ENCODE data around the gene ABCA1.
"Not testable (repeated sequence)": the region's sequence is repeated elsewhere in the genome, so short reads cannot be mapped to it uniquely, and the experiment has no call there.

Gene ABCA1

DNA sequence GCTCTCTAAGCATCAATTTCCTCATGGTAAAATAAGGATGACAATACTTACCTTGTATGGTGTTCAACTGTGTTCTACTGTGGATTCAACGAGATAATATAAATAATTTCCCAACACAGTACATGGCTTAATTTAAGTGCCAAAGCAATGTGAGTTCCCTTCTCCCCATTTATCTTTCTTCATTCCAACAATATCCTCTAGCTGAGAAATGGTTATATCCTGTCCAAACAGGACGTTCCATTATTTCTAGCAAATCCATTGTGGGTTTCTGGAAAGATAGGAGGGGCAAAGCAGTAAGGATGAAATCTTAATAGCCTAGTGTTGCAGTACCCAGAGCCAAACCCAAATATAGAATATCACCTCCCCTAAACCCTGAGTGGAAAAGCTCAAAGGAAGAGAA is 22.0 kb downstream of the ABCA1 start:
- no peak overlapping the region for H3K27ac ChIP-seq (ENCODE audit: insufficient read depth, low read length, poor library complexity, severe bottlenecking)
- no peaks in the 10 kb centered on the region for H3K36me3 ChIP-seq (ENCODE audit: control insufficient read depth, insufficient read depth, low read length)
- H3K4me3 ChIP-seq (ENCODE audit: insufficient read depth, low read depth, low read length, poor library complexity, severe bottlenecking), result no peak overlapping the region
- no peaks in the 10 kb centered on the region for H3K4me1 ChIP-seq (ENCODE audit: control insufficient read depth, insufficient read depth, low read length, poor library complexity, severe bottlenecking)
- H3K9me3 ChIP-seq (ENCODE audit: control insufficient read depth, low read length), result no peaks in the 10 kb centered on the region
- no peaks in the 10 kb centered on the region for H3K27me3 ChIP-seq (replicated peaks; ENCODE audit: control insufficient read depth, insufficient read depth, low read length, poor library complexity, severe bottlenecking)
- no peak for DNase-seq

DNA sequence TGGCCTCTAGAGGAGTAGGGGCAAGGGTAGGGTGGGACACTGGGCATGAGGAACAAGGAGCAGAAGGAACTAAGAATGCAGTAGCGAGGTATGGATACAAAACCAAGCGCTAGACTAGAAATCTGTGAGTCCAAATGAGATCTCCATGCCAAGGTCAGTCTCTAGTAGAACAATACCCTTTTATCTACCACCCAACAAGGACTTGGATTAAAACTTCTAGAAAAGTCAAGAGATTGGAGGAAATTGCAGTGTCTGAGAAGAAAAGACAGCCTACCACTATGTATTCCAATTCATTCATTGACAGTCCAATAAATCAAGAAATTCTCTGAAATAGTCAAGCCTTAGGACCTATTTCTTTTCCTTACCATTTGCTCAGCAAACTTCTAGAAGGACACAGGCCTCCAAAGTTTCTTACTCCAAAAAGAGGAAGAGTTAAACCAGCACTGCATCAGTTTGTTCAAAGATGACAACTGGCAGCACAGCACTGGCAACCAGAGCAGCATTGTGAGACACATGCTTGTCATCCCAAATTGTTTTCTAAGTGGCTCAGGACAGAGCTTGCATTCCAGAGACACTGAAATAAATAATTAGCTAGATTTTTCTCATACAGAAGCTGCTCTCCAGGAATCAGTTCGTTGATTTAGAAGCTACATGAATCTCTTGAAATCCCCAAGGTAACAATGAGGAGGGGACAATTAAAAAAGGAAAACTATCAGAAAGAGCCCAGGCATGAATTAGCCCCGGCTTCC is 22.6 kb downstream of the ABCA1 start:
- H3K27me3 ChIP-seq (replicated peaks; ENCODE audit: control insufficient read depth, insufficient read depth, low read length, poor library complexity, severe bottlenecking), result no peaks in the 10 kb centered on the region
- no peak overlapping the region for H3K4me3 ChIP-seq (ENCODE audit: insufficient read depth, low read depth, low read length, poor library complexity, severe bottlenecking)
- H3K36me3 ChIP-seq (ENCODE audit: control insufficient read depth, insufficient read depth, low read length), result no peaks in the 10 kb centered on the region
- DNase-seq, result no peak
- no peaks in the 10 kb centered on the region for H3K9me3 ChIP-seq (ENCODE audit: control insufficient read depth, low read length)
- no peak overlapping the region for H3K27ac ChIP-seq (ENCODE audit: insufficient read depth, low read length, poor library complexity, severe bottlenecking)
- no peaks in the 10 kb centered on the region for H3K4me1 ChIP-seq (ENCODE audit: control insufficient read depth, insufficient read depth, low read length, poor library complexity, severe bottlenecking)

DNA sequence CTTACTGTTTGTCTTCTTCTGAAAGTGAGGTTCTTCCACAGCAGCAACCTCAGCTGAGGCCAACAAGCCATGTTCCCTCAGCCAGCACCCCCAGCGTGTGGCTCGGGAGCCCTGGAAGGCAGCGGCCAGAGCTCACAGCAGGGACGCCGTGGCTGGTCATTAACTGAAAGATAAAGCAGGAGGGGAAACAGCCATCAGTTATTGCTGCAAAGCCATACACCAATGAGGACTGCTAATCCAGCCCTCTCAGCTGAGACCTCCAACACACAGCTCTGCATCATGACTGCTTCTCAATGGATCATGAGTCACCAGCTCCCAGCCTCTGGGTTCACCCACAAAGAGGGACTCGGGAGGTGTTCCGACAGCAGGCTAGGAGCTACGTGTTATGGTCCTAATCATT is 24.3 kb downstream of the ABCA1 start:
- Histone ChIP-seq H3K4me1 (ENCODE audit: control insufficient read depth, insufficient read depth, low read length, poor library complexity, severe bottlenecking) (no peaks in the 10 kb centered on the region), H3K9me3 (ENCODE audit: control insufficient read depth, low read length) (no peaks in the 10 kb centered on the region), H3K27me3 (replicated peaks; ENCODE audit: control insufficient read depth, insufficient read depth, low read length, poor library complexity, severe bottlenecking) (no peaks in the 10 kb centered on the region), H3K36me3 (ENCODE audit: control insufficient read depth, insufficient read depth, low read length) (no peaks in the 10 kb centered on the region), H3K27ac (ENCODE audit: insufficient read depth, low read length, poor library complexity, severe bottlenecking) (no peak overlapping the region), H3K4me3 (ENCODE audit: insufficient read depth, low read depth, low read length, poor library complexity, severe bottlenecking) (no peak overlapping the region)
- DNase-seq, result no peak

DNA sequence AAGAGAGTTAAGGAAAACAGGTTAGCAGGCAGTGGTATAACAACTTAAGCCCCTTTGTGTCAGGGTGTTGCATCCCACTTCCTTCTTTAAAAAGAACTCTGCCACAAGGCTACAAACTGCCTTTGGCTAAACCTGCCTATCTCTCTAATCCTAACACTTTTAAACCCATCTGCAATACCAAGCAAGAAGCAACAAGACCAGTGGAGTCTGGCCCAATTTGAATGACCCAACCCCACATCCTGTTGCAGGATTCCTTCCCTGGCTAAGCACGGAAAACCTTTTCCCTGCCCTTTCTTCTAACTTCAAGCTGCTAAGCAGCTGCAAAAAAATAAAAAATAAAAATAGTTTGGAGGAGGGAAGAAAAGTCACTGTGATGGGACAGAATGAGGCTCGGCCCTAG is 27.1 kb downstream of the ABCA1 start:
- Histone ChIP-seq H3K9me3 (ENCODE audit: control insufficient read depth, low read length) (no peaks in the 10 kb centered on the region), H3K27ac (ENCODE audit: insufficient read depth, low read length, poor library complexity, severe bottlenecking) (no peak overlapping the region), H3K4me3 (ENCODE audit: insufficient read depth, low read depth, low read length, poor library complexity, severe bottlenecking) (no peak overlapping the region), H3K36me3 (ENCODE audit: control insufficient read depth, insufficient read depth, low read length) (no peaks in the 10 kb centered on the region), H3K27me3 (replicated peaks; ENCODE audit: control insufficient read depth, insufficient read depth, low read length, poor library complexity, severe bottlenecking) (no peaks in the 10 kb centered on the region), H3K4me1 (ENCODE audit: control insufficient read depth, insufficient read depth, low read length, poor library complexity, severe bottlenecking) (no peaks in the 10 kb centered on the region)
- no peak for DNase-seq

DNA sequence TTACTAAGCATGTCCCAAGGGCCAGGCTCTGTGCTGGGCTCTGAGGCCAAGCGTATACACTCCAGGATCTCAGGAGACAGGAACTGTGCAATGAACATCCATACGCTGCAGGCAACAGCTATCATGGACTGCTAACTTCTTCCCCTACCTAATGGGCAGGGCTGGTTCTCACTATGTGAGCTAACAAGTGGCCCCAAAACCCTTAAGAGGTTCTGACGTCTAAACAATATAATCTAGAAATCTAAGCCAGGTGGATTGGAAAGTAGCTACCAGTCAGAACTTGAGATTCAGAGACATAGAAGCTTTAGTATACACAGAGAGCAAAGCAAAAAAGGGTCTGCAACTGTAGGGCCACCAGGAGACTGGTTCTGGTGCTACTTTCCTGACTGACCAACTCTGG is 27.6 kb downstream of the ABCA1 start:
- no peak overlapping the region for H3K4me3 ChIP-seq (ENCODE audit: insufficient read depth, low read depth, low read length, poor library complexity, severe bottlenecking)
- no peak overlapping the region for H3K27ac ChIP-seq (ENCODE audit: insufficient read depth, low read length, poor library complexity, severe bottlenecking)
- H3K36me3 ChIP-seq (ENCODE audit: control insufficient read depth, insufficient read depth, low read length), result no peaks in the 10 kb centered on the region
- H3K27me3 ChIP-seq (replicated peaks; ENCODE audit: control insufficient read depth, insufficient read depth, low read length, poor library complexity, severe bottlenecking), result no peaks in the 10 kb centered on the region
- H3K4me1 ChIP-seq (ENCODE audit: control insufficient read depth, insufficient read depth, low read length, poor library complexity, severe bottlenecking), result no peaks in the 10 kb centered on the region
- no peaks in the 10 kb centered on the region for H3K9me3 ChIP-seq (ENCODE audit: control insufficient read depth, low read length)
- DNase-seq, result no peak

DNA sequence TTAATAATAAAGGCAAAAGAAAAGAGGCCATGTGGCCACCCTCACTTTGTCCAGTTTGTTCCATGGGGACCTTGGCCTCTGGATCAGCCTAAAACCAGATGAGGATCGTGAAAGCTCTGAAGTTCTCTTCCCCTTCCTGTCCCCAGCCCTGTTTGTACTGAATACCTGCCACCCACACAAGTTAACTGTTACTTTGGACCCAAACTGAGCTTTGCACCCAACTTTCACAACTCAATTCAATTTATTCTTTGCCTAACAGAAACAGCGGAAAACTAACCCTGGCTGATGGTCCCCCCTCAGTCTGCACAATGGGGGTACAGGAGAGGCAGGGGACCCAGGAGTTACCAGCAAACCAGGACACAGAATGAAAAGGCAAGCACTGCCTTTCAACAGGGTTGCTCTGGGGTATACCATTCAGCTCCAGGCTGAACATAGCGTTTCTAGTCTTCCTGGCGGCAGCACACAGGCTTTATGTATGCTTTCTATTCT is 28.2 kb downstream of the ABCA1 start:
- Histone ChIP-seq H3K4me1 (ENCODE audit: control insufficient read depth, insufficient read depth, low read length, poor library complexity, severe bottlenecking) (no peaks in the 10 kb centered on the region), H3K9me3 (ENCODE audit: control insufficient read depth, low read length) (no peaks in the 10 kb centered on the region), H3K27ac (ENCODE audit: insufficient read depth, low read length, poor library complexity, severe bottlenecking) (no peak overlapping the region), H3K4me3 (ENCODE audit: insufficient read depth, low read depth, low read length, poor library complexity, severe bottlenecking) (no peak overlapping the region), H3K27me3 (replicated peaks; ENCODE audit: control insufficient read depth, insufficient read depth, low read length, poor library complexity, severe bottlenecking) (no peaks in the 10 kb centered on the region), H3K36me3 (ENCODE audit: control insufficient read depth, insufficient read depth, low read length) (no peaks in the 10 kb centered on the region)
- DNase-seq, result no peak

DNA sequence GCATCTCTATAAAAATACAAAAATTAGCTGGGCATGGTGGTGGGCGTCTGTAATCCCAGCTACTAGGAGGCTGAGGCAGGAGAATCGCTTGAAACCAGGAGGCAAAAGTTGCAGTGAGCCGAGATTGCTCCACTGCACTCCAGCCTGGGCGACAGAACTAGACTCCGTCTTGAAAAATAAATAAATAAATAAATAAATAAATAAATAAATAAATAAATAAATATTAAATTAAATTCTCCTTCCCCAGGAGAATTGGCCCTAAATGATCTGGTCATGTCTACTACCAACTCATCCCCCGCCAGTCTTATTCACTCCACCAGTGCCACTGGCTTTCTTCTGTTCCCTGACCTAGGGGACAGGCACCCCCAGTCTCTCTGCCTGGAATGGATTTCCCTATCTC is 29.6 kb downstream of the ABCA1 start:
- H3K4me3 ChIP-seq (ENCODE audit: insufficient read depth, low read depth, low read length, poor library complexity, severe bottlenecking); H3K4me1 ChIP-seq (ENCODE audit: control insufficient read depth, insufficient read depth, low read length, poor library complexity, severe bottlenecking); DNase-seq; H3K9me3 ChIP-seq (ENCODE audit: control insufficient read depth, low read length); H3K36me3 ChIP-seq (ENCODE audit: control insufficient read depth, insufficient read depth, low read length); H3K27me3 ChIP-seq (replicated peaks; ENCODE audit: control insufficient read depth, insufficient read depth, low read length, poor library complexity, severe bottlenecking); H3K27ac ChIP-seq (ENCODE audit: insufficient read depth, low read length, poor library complexity, severe bottlenecking): not testable (repeated sequence)

DNA sequence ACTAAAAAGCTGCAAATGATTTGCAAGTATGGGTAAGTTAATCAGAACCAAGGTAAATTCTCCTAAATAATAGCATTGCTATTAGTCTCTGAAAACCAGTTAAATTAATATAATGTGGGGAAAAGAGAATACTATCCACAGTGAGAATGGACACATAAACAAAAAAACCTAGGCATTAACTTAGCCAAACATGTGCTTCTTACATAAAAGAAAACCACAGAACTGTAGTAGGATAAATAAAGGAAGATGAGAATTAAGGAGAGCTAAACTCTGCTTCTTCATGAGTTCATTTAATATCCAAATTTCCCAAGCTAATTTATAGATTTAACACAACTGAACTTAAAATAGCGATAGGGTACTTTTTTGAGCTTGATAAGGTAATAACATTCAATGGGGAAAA is 31.8 kb downstream of the ABCA1 start:
- H3K4me3 ChIP-seq (ENCODE audit: insufficient read depth, low read depth, low read length, poor library complexity, severe bottlenecking), result no peak overlapping the region
- H3K27me3 ChIP-seq (replicated peaks; ENCODE audit: control insufficient read depth, insufficient read depth, low read length, poor library complexity, severe bottlenecking), result no peaks in the 10 kb centered on the region
- no peak overlapping the region for H3K27ac ChIP-seq (ENCODE audit: insufficient read depth, low read length, poor library complexity, severe bottlenecking)
- H3K4me1 ChIP-seq (ENCODE audit: control insufficient read depth, insufficient read depth, low read length, poor library complexity, severe bottlenecking), result no peaks in the 10 kb centered on the region
- no peaks in the 10 kb centered on the region for H3K36me3 ChIP-seq (ENCODE audit: control insufficient read depth, insufficient read depth, low read length)
- DNase-seq, result no peak
- no peaks in the 10 kb centered on the region for H3K9me3 ChIP-seq (ENCODE audit: control insufficient read depth, low read length)

DNA sequence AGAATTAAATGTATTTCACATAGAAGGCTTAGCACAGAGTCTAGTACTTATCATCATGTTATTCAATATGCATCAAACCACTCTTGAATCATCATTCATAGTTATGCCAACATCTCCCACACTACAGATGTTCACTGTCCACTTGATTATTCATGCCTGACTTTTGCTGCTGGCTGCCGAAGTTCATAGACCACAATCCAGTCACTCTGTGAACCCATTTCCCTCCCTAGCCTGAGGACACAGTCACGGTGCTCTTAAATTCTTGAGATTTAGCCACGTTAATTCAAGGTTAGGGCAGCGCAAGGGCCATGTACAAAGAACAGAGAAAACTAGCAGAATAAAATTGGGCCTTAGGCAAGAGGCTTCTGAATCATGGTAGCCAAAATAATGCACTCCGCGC is 32.4 kb downstream of the ABCA1 start:
- no peak overlapping the region for H3K27ac ChIP-seq (ENCODE audit: insufficient read depth, low read length, poor library complexity, severe bottlenecking)

DNA sequence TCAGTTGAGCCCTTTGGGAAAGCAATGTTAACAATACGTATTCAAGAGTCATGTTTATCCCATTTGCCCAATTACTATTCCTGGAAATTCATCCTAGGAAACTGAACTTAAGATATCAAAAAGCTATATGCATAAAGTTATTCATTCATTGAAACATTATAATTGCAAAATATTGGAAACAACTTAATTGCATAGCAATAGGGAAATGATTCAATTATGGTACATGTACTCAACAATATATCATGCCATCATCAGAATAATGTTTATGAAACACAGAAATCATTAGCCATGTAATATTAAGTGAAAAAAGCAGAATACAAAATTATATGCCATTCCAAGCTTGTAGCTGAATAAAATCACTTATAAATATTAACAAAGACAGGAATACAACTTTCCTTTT is 35.3 kb downstream of the ABCA1 start:
- H3K4me1 ChIP-seq (ENCODE audit: control insufficient read depth, insufficient read depth, low read length, poor library complexity, severe bottlenecking), result no peaks in the 10 kb centered on the region
- no peak for DNase-seq
- no peaks in the 10 kb centered on the region for H3K9me3 ChIP-seq (ENCODE audit: control insufficient read depth, low read length)
- H3K27ac ChIP-seq (ENCODE audit: insufficient read depth, low read length, poor library complexity, severe bottlenecking), result no peak overlapping the region
- no peaks in the 10 kb centered on the region for H3K36me3 ChIP-seq (ENCODE audit: control insufficient read depth, insufficient read depth, low read length)
- H3K4me3 ChIP-seq (ENCODE audit: insufficient read depth, low read depth, low read length, poor library complexity, severe bottlenecking), result no peak overlapping the region
- H3K27me3 ChIP-seq (replicated peaks; ENCODE audit: control insufficient read depth, insufficient read depth, low read length, poor library complexity, severe bottlenecking), result no peaks in the 10 kb centered on the region

More for the DNA sequence above, 32.4 kb downstream of the ABCA1 start:
- Histone ChIP-seq H3K27me3 (replicated peaks; ENCODE audit: control insufficient read depth, insufficient read depth, low read length, poor library complexity, severe bottlenecking) (no peaks in the 10 kb centered on the region), H3K4me1 (ENCODE audit: control insufficient read depth, insufficient read depth, low read length, poor library complexity, severe bottlenecking) (no peaks in the 10 kb centered on the region), H3K4me3 (ENCODE audit: insufficient read depth, low read depth, low read length, poor library complexity, severe bottlenecking) (no peak overlapping the region), H3K9me3 (ENCODE audit: control insufficient read depth, low read length) (no peaks in the 10 kb centered on the region), H3K36me3 (ENCODE audit: control insufficient read depth, insufficient read depth, low read length) (no peaks in the 10 kb centered on the region)
- DNase-seq, result no peak

Data from effector memory CD4-positive, alpha-beta T cell (primary cell).